Fibroblast of lung (primary cell): Measurements from ENCODE around the gene IL34. TPM values are rescaled to one million over a fixed set of nuclear protein-coding genes. Genes with fewer than 3 reads are reported as not detected.

Experiments used
- DNase-seq, 2 donors: peaks; one replicate each; pipeline versions ENCODE4 v3.0.0 to v3.0.0-alpha.2; 2010; ENCODE audit warnings: low read depth in 2 of 2
- H2AFZ ChIP-seq: 2 replicates; pipeline ENCODE4 v1.5.1; 2012; ENCODE audit warnings: low read length, control low read depth, inconsistent platforms
- H3K27ac ChIP-seq: 2 replicates; pipeline ENCODE4 v1.5.1; 2011; ENCODE audit warnings: low read length, control low read depth; ENCODE audit not compliant: insufficient read depth
- H3K27me3 ChIP-seq: 2 replicates; pipeline ENCODE4 v1.5.1; 2011; ENCODE audit warnings: mild to moderate bottlenecking, low read length; ENCODE audit not compliant: control insufficient read depth, insufficient read depth
- H3K36me3 ChIP-seq: 2 replicates; pipeline ENCODE4 v1.5.1; 2011; ENCODE audit warnings: low read length; ENCODE audit not compliant: control insufficient read depth, insufficient read depth
- H3K4me1 ChIP-seq: 2 replicates; pipeline ENCODE4 v1.5.1; 2011; ENCODE audit warnings: low read length; ENCODE audit not compliant: control insufficient read depth, insufficient read depth; ENCODE audit errors: extremely low read depth
- H3K4me2 ChIP-seq: 2 replicates; pipeline ENCODE4 v1.5.1; 2011; ENCODE audit warnings: low read length, control low read depth; ENCODE audit not compliant: insufficient read depth; ENCODE audit errors: extremely low read depth
- H3K4me3 ChIP-seq, 4 experiments: fragments of 200-600 bp in 1 of 4; sonication (generic) in 1 of 4; replicated peaks in 1 of 4; 2 replicates each; pipeline ENCODE4 v1.5.1; 2011 to 2016; ENCODE audit warnings: low read length in 4 of 4, low read depth in 3 of 4, mild to moderate bottlenecking in 3 of 4, control low read depth in 2 of 4, inconsistent platforms in 1 of 4, mixed read lengths in 1 of 4; ENCODE audit not compliant: insufficient read depth in 1 of 4; ENCODE audit errors: control extremely low read depth in 1 of 4
- H3K79me2 ChIP-seq: 2 replicates; pipeline ENCODE4 v1.5.1; 2012; ENCODE audit warnings: mild to moderate bottlenecking, low read length, inconsistent platforms; ENCODE audit not compliant: control insufficient read depth, insufficient read depth
- H3K9ac ChIP-seq: 2 replicates; pipeline ENCODE4 v1.5.1; 2011; ENCODE audit warnings: mild to moderate bottlenecking, low read length, control low read depth; ENCODE audit not compliant: insufficient read depth
- H3K9me3 ChIP-seq: 2 replicates; pipeline ENCODE4 v1.5.1; 2012; ENCODE audit warnings: low read depth, low read length; ENCODE audit not compliant: control insufficient read depth, insufficient read depth
- H4K20me1 ChIP-seq: 2 replicates; pipeline ENCODE4 v1.5.1; 2011; ENCODE audit warnings: low read length; ENCODE audit not compliant: control insufficient read depth, insufficient read depth; ENCODE audit errors: extremely low read depth
- CTCF ChIP-seq, 2 donors: IDR thresholded peaks in 1 of 2; conservative IDR thresholded peaks in 1 of 2; 1 replicate in 1 of 2; 2 replicates in 1 of 2; pipeline ENCODE4 v1.5.1; 2011 to 2012; ENCODE audit warnings: low read length in 2 of 2, control low read depth in 1 of 2, inconsistent platforms in 1 of 2, low read depth in 1 of 2, mild to moderate bottlenecking in 1 of 2
- EZH2 ChIP-seq: IDR thresholded peaks from 2 replicates; pipeline ENCODE4 v1.5.1; 2012; ENCODE audit warnings: low read length, control low read depth, mild to moderate bottlenecking; ENCODE audit errors: missing control alignments
- polyA plus RNA-seq, 2 donors: library from polyadenylated mRNA; depleted of rRNA in 1 of 2; stranded (reverse) in 1 of 2; unstranded in 1 of 2; fragments of >200 nt; gene quantifications; 2 replicates each; pipeline ENCODE4 v1.2.1, GENCODE V29; 2011 to 2012; ENCODE audit warnings: missing spikeins in 1 of 2
- total RNA-seq: library from RNA; depleted of rRNA; stranded (reverse); fragments of >200 nt; gene quantifications from 2 replicates; pipeline ENCODE4 v1.2.1, GENCODE V29; 2014

IL34 gene
- total and polyA plus RNA-seq, 2 donors (not counting 1 experiment from before 2014, with no cell fraction given) = 0.45 to 5.4 TPM

- TF ChIP-seq CTCF (conservative IDR thresholded peaks at IDR 0.05 in 1 of 2, IDR thresholded peaks at IDR 0.05 in 1 of 2; ENCODE audit: low read depth in 1 of 2, low read length in 2 of 2) (no peak), EZH2 (no peak)
- no peak overlapping the region for H2AFZ ChIP-seq
- H3K27ac ChIP-seq = no peak overlapping the region
- H3K36me3 ChIP-seq = no peaks in the 10 kb centered on the region
- no peaks in the 10 kb centered on the region for H3K9me3 ChIP-seq
- no peaks in the 10 kb centered on the region for H3K79me2 ChIP-seq
- peaks cover 5% of the 10 kb centered on the region for H3K4me1 ChIP-seq
- no peak for DNase-seq
- H3K4me2 ChIP-seq = no peak overlapping the region
- no peak overlapping the region for H3K9ac ChIP-seq
- H3K4me3 ChIP-seq = no peak overlapping the region
- no peaks in the 10 kb centered on the region for H4K20me1 ChIP-seq
- H3K27me3 ChIP-seq = no peaks in the 10 kb centered on the region
Measured at GRCh38 chr16:70653406-70653805, 7.0 kb downstream of the IL34 start.

GRCh38 chr16:70653809-70654771 lies 7.7 kb downstream of the IL34 start:
- peaks cover 5% of the 10 kb centered on the region for H3K4me1 ChIP-seq
- no peak overlapping the region for H3K27ac ChIP-seq
- H3K27me3 ChIP-seq = no peaks in the 10 kb centered on the region
- H2AFZ ChIP-seq = peak overlapping the region; percentile 88
- peak overlapping the region; percentile 83 for H3K4me2 ChIP-seq
- peak overlapping the region in 3 of 4 experiments; percentile 16 to 51 (median 38) for H3K4me3 ChIP-seq
- DNase-seq = peak; percentile 70 to 87
- TF ChIP-seq EZH2 (no peak), CTCF (conservative IDR thresholded peaks at IDR 0.05 in 1 of 2, IDR thresholded peaks at IDR 0.05 in 1 of 2; ENCODE audit: low read depth in 1 of 2, low read length in 2 of 2) (peak; percentile 84 to 87)
- H3K9me3 ChIP-seq = no peaks in the 10 kb centered on the region
- H4K20me1 ChIP-seq = no peaks in the 10 kb centered on the region
- H3K36me3 ChIP-seq = no peaks in the 10 kb centered on the region
- H3K79me2 ChIP-seq = no peaks in the 10 kb centered on the region
- H3K9ac ChIP-seq = no peak overlapping the region

- Histone ChIP-seq H3K27me3 (no peaks in the 10 kb centered on the region), H4K20me1 (no peaks in the 10 kb centered on the region), H3K9ac (no peak overlapping the region), H3K4me3 (no peak overlapping the region), H3K79me2 (no peaks in the 10 kb centered on the region), H3K9me3 (no peaks in the 10 kb centered on the region), H3K36me3 (peaks cover 2% of the 10 kb centered on the region), H3K27ac (no peak overlapping the region), H3K4me1 (peaks cover 5% of the 10 kb centered on the region), H2AFZ (no peak overlapping the region), H3K4me2 (no peak overlapping the region)
- TF ChIP-seq EZH2 (no peak), CTCF (conservative IDR thresholded peaks at IDR 0.05 in 1 of 2, IDR thresholded peaks at IDR 0.05 in 1 of 2; ENCODE audit: low read depth in 1 of 2, low read length in 2 of 2) (no peak)
- DNase-seq = no peak
Measured at GRCh38 chr16:70656065-70656711, 9.8 kb downstream of the IL34 start.
